Osteoblast (primary cell): ENCODE measurements around the gene AFM. TPM values are rescaled to one million over a fixed set of nuclear protein-coding genes. Genes with fewer than 3 reads are reported as not detected.

ENCODE experiments used
- DNase-seq: peaks from one replicate; pipeline ENCODE4 v3.0.0; 2011; ENCODE audit warnings: low spot score, mixed read lengths; ENCODE audit not compliant: insufficient read length; ENCODE audit errors: missing footprints
- H2AFZ ChIP-seq: 2 replicates; pipeline ENCODE4 v1.6.0; 2011; ENCODE audit warnings: mild to moderate bottlenecking, low read length
- H3K27ac ChIP-seq: 2 replicates; pipeline ENCODE4 v1.5.1; 2011; ENCODE audit warnings: mild to moderate bottlenecking, low read depth, low read length, moderate library complexity
- H3K27me3 ChIP-seq: 2 replicates; pipeline ENCODE4 v1.6.0; 2012; ENCODE audit warnings: mild to moderate bottlenecking, control low read depth, inconsistent platforms, low read length, moderate library complexity; ENCODE audit not compliant: insufficient read depth
- H3K36me3 ChIP-seq: 2 replicates; pipeline ENCODE4 v1.5.1; 2011; ENCODE audit warnings: mild to moderate bottlenecking, low read length, control low read depth, moderate library complexity; ENCODE audit not compliant: insufficient read depth
- H3K4me1 ChIP-seq: 2 replicates; pipeline ENCODE4 v1.5.1; 2011; ENCODE audit warnings: mild to moderate bottlenecking, low read length, control low read depth, moderate library complexity; ENCODE audit not compliant: insufficient read depth
- H3K4me2 ChIP-seq: 2 replicates; pipeline ENCODE4 v1.6.0; 2011; ENCODE audit warnings: mild to moderate bottlenecking, low read length; ENCODE audit not compliant: insufficient read depth
- H3K4me3 ChIP-seq: fragments of 200-600 bp; sonication (generic); 3 replicates; pipeline ENCODE4 v1.5.1; 2012; ENCODE audit warnings: mild to moderate bottlenecking, low read length, inconsistent platforms; ENCODE audit not compliant: insufficient read depth
- H3K79me2 ChIP-seq: 2 replicates; pipeline ENCODE4 v1.6.0; 2012; ENCODE audit warnings: mild to moderate bottlenecking, low read length, control low read depth, inconsistent platforms; ENCODE audit not compliant: insufficient read depth
- H3K9me3 ChIP-seq: 2 replicates; pipeline ENCODE4 v1.5.1; 2011; ENCODE audit warnings: low read depth, low read length, control low read depth
- H4K20me1 ChIP-seq: 2 replicates; pipeline ENCODE4 v1.6.0; 2012; ENCODE audit warnings: mild to moderate bottlenecking, low read length, control low read depth; ENCODE audit not compliant: insufficient read depth
- CTCF ChIP-seq: IDR thresholded peaks from 2 replicates; pipeline ENCODE4 v1.5.1; 2011; ENCODE audit warnings: mild to moderate bottlenecking, low read depth, low read length, moderate library complexity; ENCODE audit errors: extremely low read depth
- total RNA-seq: library from RNA; depleted of rRNA; stranded (reverse); fragments of >200 nt; gene quantifications from 2 replicates; pipeline ENCODE4 v1.2.3, GENCODE V29; 2012

Gene AFM, protein sequence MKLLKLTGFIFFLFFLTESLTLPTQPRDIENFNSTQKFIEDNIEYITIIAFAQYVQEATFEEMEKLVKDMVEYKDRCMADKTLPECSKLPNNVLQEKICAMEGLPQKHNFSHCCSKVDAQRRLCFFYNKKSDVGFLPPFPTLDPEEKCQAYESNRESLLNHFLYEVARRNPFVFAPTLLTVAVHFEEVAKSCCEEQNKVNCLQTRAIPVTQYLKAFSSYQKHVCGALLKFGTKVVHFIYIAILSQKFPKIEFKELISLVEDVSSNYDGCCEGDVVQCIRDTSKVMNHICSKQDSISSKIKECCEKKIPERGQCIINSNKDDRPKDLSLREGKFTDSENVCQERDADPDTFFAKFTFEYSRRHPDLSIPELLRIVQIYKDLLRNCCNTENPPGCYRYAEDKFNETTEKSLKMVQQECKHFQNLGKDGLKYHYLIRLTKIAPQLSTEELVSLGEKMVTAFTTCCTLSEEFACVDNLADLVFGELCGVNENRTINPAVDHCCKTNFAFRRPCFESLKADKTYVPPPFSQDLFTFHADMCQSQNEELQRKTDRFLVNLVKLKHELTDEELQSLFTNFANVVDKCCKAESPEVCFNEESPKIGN
- total RNA-seq = not detected in 2 replicates

GRCh38 chr4:73481358-73481757 is at the start of gene AFM:
Gene AFM (plus strand): TSS chr4:73481745. CDS start chr4:73481776, 31 bp downstream.
- H3K36me3 ChIP-seq = no peaks in the 10 kb centered on the region
- H3K27ac ChIP-seq = no peak within 1 kb of the TSS
- H4K20me1 ChIP-seq = no peaks in the 10 kb centered on the region
- no peak for DNase-seq
- no peak for TF ChIP-seq CTCF
- H3K9me3 ChIP-seq = no peaks in the 10 kb centered on the region
- H3K4me3 ChIP-seq = no peak within 1 kb of the TSS
- H3K4me1 ChIP-seq = no peaks in the 10 kb centered on the region
- H3K4me2 ChIP-seq = no peak within 1 kb of the TSS
- H3K27me3 ChIP-seq = peaks cover 5% of the 10 kb centered on the region
- no peak within 1 kb of the TSS for H2AFZ ChIP-seq
- H3K79me2 ChIP-seq = no peaks in the 10 kb centered on the region

DNA sequence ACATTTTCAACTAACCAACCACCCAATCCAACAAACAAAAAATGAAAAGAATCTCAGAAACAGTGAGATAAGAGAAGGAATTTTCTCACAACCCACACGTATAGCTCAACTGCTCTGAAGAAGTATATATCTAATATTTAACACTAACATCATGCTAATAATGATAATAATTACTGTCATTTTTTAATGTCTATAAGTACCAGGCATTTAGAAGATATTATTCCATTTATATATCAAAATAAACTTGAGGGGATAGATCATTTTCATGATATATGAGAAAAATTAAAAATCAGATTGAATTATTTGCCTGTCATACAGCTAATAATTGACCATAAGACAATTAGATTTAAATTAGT is 49.8 kb upstream of the AFM start:
- Histone ChIP-seq H4K20me1 (no peaks in the 10 kb centered on the region), H3K4me1 (no peaks in the 10 kb centered on the region), H3K4me3 (no peak overlapping the region), H3K27ac (no peak overlapping the region), H3K27me3 (peaks cover 29% of the 10 kb centered on the region), H3K79me2 (no peaks in the 10 kb centered on the region), H3K9me3 (no peaks in the 10 kb centered on the region), H3K4me2 (no peak overlapping the region), H2AFZ (no peak overlapping the region), H3K36me3 (no peaks in the 10 kb centered on the region)
- no peak for DNase-seq
- TF ChIP-seq CTCF = no peak

DNA sequence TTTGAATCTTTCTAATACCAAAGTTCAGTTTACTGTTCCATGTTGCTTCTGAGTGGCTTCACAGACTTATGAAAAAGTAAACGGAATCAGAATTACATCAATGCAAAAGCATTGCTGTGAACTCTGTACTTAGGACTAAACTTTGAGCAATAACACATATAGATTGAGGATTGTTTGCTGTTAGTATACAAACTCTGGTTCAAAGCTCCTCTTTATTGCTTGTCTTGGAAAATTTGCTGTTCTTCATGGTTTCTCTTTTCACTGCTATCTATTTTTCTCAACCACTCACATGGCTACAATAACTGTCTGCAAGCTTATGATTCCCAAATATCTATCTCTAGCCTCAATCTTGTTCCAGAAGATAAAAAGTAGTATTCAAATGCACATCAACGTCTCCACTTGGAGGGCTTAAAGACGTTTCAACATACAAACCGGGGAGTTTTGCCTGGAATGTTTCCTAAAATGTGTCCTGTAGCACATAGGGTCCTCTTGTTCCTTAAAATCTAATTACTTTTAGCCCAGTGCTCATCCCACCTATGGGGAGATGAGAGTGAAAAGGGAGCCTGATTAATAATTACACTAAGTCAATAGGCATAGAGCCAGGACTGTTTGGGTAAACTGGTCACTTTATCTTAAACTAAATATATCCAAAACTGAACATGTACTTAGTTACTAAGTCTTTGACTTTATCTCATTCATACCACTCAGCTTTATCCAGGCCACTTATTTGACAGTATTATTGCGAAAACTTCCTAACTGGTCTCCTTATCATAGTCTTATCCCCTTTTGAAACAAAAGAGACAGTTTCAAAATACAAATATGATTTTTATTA is 49.2 kb upstream of the AFM start:
- DNase-seq = no peak
- no peak overlapping the region for H3K4me2 ChIP-seq
- no peak overlapping the region for H3K27ac ChIP-seq
- H3K9me3 ChIP-seq = no peaks in the 10 kb centered on the region
- no peak overlapping the region for H2AFZ ChIP-seq
- H3K4me3 ChIP-seq = no peak overlapping the region
- H3K4me1 ChIP-seq = no peaks in the 10 kb centered on the region
- H3K79me2 ChIP-seq = no peaks in the 10 kb centered on the region
- peaks cover 29% of the 10 kb centered on the region for H3K27me3 ChIP-seq
- H3K36me3 ChIP-seq = no peaks in the 10 kb centered on the region
- no peak for TF ChIP-seq CTCF
- no peaks in the 10 kb centered on the region for H4K20me1 ChIP-seq

DNA sequence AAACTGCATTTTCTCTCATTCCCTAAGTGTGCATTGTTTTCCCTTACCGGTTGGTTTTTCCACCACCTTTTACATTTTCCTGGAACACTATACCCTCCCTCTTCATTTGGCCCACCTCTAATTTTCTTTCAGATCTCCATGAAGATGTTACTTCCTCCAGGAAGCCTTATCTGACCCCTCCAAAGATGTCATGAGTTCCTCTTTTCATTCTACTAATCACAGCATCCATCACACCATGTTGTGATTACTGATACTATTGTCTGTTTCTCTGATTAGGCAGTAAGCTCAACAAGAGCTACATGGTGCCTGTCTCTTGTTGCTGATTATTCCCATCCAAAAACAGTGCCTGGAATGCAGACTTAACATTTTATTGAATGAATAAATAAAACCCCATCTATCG is 48.4 kb upstream of the AFM start:
- no peak for TF ChIP-seq CTCF
- Histone ChIP-seq H3K36me3 (no peaks in the 10 kb centered on the region), H3K9me3 (no peaks in the 10 kb centered on the region), H3K27me3 (peaks cover 29% of the 10 kb centered on the region), H3K4me2 (no peak overlapping the region), H3K79me2 (no peaks in the 10 kb centered on the region), H3K27ac (no peak overlapping the region), H4K20me1 (no peaks in the 10 kb centered on the region), H3K4me1 (no peaks in the 10 kb centered on the region), H3K4me3 (no peak overlapping the region), H2AFZ (no peak overlapping the region)
- no peak for DNase-seq
